Trophoblast cell (in vitro differentiated cells and primary cell): Measurements from ENCODE around the gene B3GALT2. TPM values are rescaled to one million over a fixed set of nuclear protein-coding genes. Genes with fewer than 3 reads are reported as not detected.
A peak's percentile ranks its signal among the peaks of the same experiment; 100 is the strongest.
"Not testable (repeated sequence)": the region's sequence is repeated elsewhere in the genome, so short reads cannot be mapped to it uniquely, and the experiment has no call there.

Experiments used
- DNase-seq, 2 donors: peaks; one replicate each; pipeline ENCODE4 v3.0.0-alpha.2; 2016
- H2AFZ ChIP-seq: 2 replicates; pipeline ENCODE4 v1.6.1; 2013; ENCODE audit warnings: low read length, moderate library complexity, mild to moderate bottlenecking; ENCODE audit not compliant: insufficient read depth, poor library complexity
- H2AK5ac ChIP-seq: 2 replicates; pipeline ENCODE4 v1.6.1; 2013; ENCODE audit warnings: mild to moderate bottlenecking, low read length
- H2BK120ac ChIP-seq: 2 replicates; pipeline ENCODE4 v1.6.1; 2013; ENCODE audit warnings: low read length, mild to moderate bottlenecking, moderate library complexity; ENCODE audit not compliant: insufficient read depth, poor library complexity
- H2BK12ac ChIP-seq: 2 replicates; pipeline ENCODE4 v1.6.1; 2013; ENCODE audit warnings: mild to moderate bottlenecking, low read length, moderate library complexity
- H2BK5ac ChIP-seq: 2 replicates; pipeline ENCODE4 v1.6.1; 2013; ENCODE audit warnings: low read length, low read depth, moderate library complexity, mild to moderate bottlenecking; ENCODE audit not compliant: poor library complexity
- H3K14ac ChIP-seq: 2 replicates; pipeline ENCODE4 v1.6.1; 2013; ENCODE audit warnings: mild to moderate bottlenecking, low read length
- H3K18ac ChIP-seq: 2 replicates; pipeline ENCODE4 v1.6.1; 2013; ENCODE audit warnings: mild to moderate bottlenecking, low read length
- H3K23ac ChIP-seq: 2 replicates; pipeline ENCODE4 v1.6.1; 2013; ENCODE audit warnings: low read length
- H3K27ac ChIP-seq: 2 replicates; pipeline ENCODE4 v1.5.1; 2013; ENCODE audit warnings: low read depth, mild to moderate bottlenecking, inconsistent platforms, low read length, moderate library complexity
- H3K27me3 ChIP-seq: 2 replicates; pipeline ENCODE4 v1.6.1; 2013; ENCODE audit warnings: inconsistent platforms, mild to moderate bottlenecking, low read length, moderate library complexity; ENCODE audit not compliant: insufficient read depth
- H3K36me3 ChIP-seq, 2 experiments: 1 replicate in 1 of 2; 2 replicates in 1 of 2; pipeline ENCODE4 v1.6.1; 2013; ENCODE audit warnings: low read length in 2 of 2, mild to moderate bottlenecking in 2 of 2, moderate library complexity in 1 of 2; ENCODE audit not compliant: insufficient read depth in 2 of 2, control insufficient read depth in 1 of 2
- H3K4ac ChIP-seq: 2 replicates; pipeline ENCODE4 v1.6.1; 2013; ENCODE audit warnings: low read depth, mild to moderate bottlenecking, low read length, moderate library complexity
- H3K4me1 ChIP-seq, 2 experiments: 1 replicate in 1 of 2; 2 replicates in 1 of 2; pipeline ENCODE4 v1.6.1; 2013; ENCODE audit warnings: low read length in 2 of 2, mild to moderate bottlenecking in 2 of 2, moderate library complexity in 1 of 2; ENCODE audit not compliant: insufficient read depth in 2 of 2, control insufficient read depth in 1 of 2
- H3K4me2 ChIP-seq: 2 replicates; pipeline ENCODE4 v1.6.1; 2013; ENCODE audit warnings: inconsistent platforms, mild to moderate bottlenecking, low read length, moderate library complexity
- H3K4me3 ChIP-seq: 2 replicates; pipeline ENCODE4 v1.5.1; 2013; ENCODE audit warnings: mild to moderate bottlenecking, low read depth, low read length, inconsistent platforms
- H3K79me1 ChIP-seq: one replicate; pipeline ENCODE4 v1.6.1; 2013; ENCODE audit warnings: low read length
- H3K79me2 ChIP-seq: 2 replicates; pipeline ENCODE4 v1.6.1; 2013; ENCODE audit warnings: low read length, mild to moderate bottlenecking; ENCODE audit not compliant: control insufficient read depth, insufficient read depth, poor library complexity
- H3K9ac ChIP-seq: 2 replicates; pipeline ENCODE4 v1.6.1; 2013; ENCODE audit warnings: mild to moderate bottlenecking, low read length
- H3K9me3 ChIP-seq: 2 replicates; pipeline ENCODE4 v1.6.1; 2013; ENCODE audit warnings: low read depth, mild to moderate bottlenecking, control low read depth, inconsistent platforms, low read length; ENCODE audit not compliant: insufficient read depth
- H4K12ac ChIP-seq: 2 replicates; pipeline ENCODE4 v1.6.1; 2013; ENCODE audit warnings: low read depth, mild to moderate bottlenecking, low read length, moderate library complexity
- H4K8ac ChIP-seq: 2 replicates; pipeline ENCODE4 v1.6.1; 2013; ENCODE audit warnings: low read depth, mild to moderate bottlenecking, low read length, moderate library complexity
- H4K91ac ChIP-seq: one replicate; pipeline ENCODE4 v1.6.1; 2013; ENCODE audit warnings: low read depth, mild to moderate bottlenecking, low read length, moderate library complexity
- WGBS: extraction: QIAGEN DNeasy Blood & Tissue Kit; methylation state at CpG from one replicate; pipeline ENCODE4 v1.1.7; 2013; ENCODE audit warnings: missing lambda C conversion rate; ENCODE audit not compliant: insufficient read length, insufficient coverage; ENCODE audit errors: extremely low coverage; 5-methylcytosine and 5-hydroxymethylcytosine counted together
- polyA plus RNA-seq: library from polyadenylated mRNA; stranded (reverse); fragments of 200-250 nt; gene quantifications from 2 replicates; pipeline ENCODE4 v1.2.3, GENCODE V29; 2013

B3GALT2 gene, protein sequence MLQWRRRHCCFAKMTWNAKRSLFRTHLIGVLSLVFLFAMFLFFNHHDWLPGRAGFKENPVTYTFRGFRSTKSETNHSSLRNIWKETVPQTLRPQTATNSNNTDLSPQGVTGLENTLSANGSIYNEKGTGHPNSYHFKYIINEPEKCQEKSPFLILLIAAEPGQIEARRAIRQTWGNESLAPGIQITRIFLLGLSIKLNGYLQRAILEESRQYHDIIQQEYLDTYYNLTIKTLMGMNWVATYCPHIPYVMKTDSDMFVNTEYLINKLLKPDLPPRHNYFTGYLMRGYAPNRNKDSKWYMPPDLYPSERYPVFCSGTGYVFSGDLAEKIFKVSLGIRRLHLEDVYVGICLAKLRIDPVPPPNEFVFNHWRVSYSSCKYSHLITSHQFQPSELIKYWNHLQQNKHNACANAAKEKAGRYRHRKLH
- 0.01 TPM in 1 of 2 replicates, not detected in the other for polyA plus RNA-seq

GRCh38 chr1:193185901-193186731 lies at the start of gene B3GALT2:
B3GALT2 (minus strand) TSS chr1:193186613; CDS start chr1:193181562, 5,051 bp downstream.
- Histone ChIP-seq H3K18ac (no peak within 1 kb of the TSS), H3K9me3 (no peaks in the 10 kb centered on the region), H3K4me1 (peaks cover 0 to 4% of the 10 kb centered on the region in 2 experiments)

GRCh38 chr1:193234530-193234929 lies 48.1 kb upstream of the B3GALT2 start:
- H3K27ac ChIP-seq = no peak overlapping the region
- no peak overlapping the region for H2BK5ac ChIP-seq
- no peaks in the 10 kb centered on the region for H3K79me2 ChIP-seq
- no peak overlapping the region for H2BK120ac ChIP-seq
- H2AFZ ChIP-seq = no peak overlapping the region
- H3K4me1 ChIP-seq = no peaks in the 10 kb centered on the region
- H3K14ac ChIP-seq = no peak overlapping the region
- H3K9ac ChIP-seq = no peak overlapping the region
- H3K4me3 ChIP-seq = no peak overlapping the region
- H4K91ac ChIP-seq = no peak overlapping the region
- H2BK12ac ChIP-seq = no peak overlapping the region
- DNase-seq = no peak
- no peak overlapping the region for H3K4me2 ChIP-seq
- H4K12ac ChIP-seq = no peak overlapping the region
- H2AK5ac ChIP-seq = no peak overlapping the region
- H3K27me3 ChIP-seq = no peaks in the 10 kb centered on the region
- WGBS = no CpG with 5 or more reads among the region's 1 CpG
- no peaks in the 10 kb centered on the region for H3K79me1 ChIP-seq
- H4K8ac ChIP-seq = no peak overlapping the region
- H3K23ac ChIP-seq = no peak overlapping the region
- peaks cover 2 to 4% of the 10 kb centered on the region in 2 experiments for H3K36me3 ChIP-seq
- H3K9me3 ChIP-seq = no peaks in the 10 kb centered on the region
- no peak overlapping the region for H3K4ac ChIP-seq
- H3K18ac ChIP-seq = no peak overlapping the region

More at GRCh38 chr1:193185901-193186731, at the start of gene B3GALT2:
- Histone ChIP-seq H3K4ac (no peak within 1 kb of the TSS), H3K79me2 (no peaks in the 10 kb centered on the region), H2AK5ac (no peak within 1 kb of the TSS), H4K91ac (no peak within 1 kb of the TSS), H3K14ac (no peak within 1 kb of the TSS), H3K23ac (no peak within 1 kb of the TSS), H2BK5ac (no peak within 1 kb of the TSS), H4K12ac (no peak within 1 kb of the TSS), H3K27me3 (no peaks in the 10 kb centered on the region), H3K4me3 (no peak within 1 kb of the TSS), H3K79me1 (no peaks in the 10 kb centered on the region), H2AFZ (no peak within 1 kb of the TSS), H4K8ac (no peak within 1 kb of the TSS), H2BK12ac (no peak within 1 kb of the TSS), H3K4me2 (no peak within 1 kb of the TSS), H2BK120ac (no peak within 1 kb of the TSS), H3K9ac (no peak within 1 kb of the TSS), H3K27ac (no peak within 1 kb of the TSS), H3K36me3 (no peaks in the 10 kb centered on the region)
- peak in 1 of 2 donors; percentile 51 for DNase-seq
- no CpG with 5 or more reads among the region's 13 CpGs for WGBS

DNA sequence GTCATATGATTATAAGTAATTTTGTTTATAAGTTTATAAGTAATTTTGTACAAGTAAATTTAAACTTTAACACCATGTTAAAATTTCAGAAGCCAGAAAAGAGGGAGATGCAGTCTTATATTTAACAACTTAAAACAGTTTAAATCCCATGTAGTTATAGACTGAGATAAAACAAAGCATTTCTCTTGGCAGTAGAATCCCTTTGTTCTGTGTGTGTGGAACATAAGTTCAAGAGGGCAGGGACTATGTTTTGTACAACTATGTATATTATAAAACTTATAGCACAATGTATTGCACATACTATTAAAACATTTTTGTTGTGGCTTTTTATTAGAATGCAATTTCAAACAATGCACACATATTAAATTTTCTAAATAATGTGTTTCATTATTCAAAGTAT lies 44.7 kb upstream of the B3GALT2 start:
- H3K36me3 ChIP-seq, H3K4me2 ChIP-seq, H3K4me3 ChIP-seq, H3K9ac ChIP-seq, H3K14ac ChIP-seq, H3K9me3 ChIP-seq, H2BK120ac ChIP-seq, H2BK5ac ChIP-seq, H3K18ac ChIP-seq, H4K12ac ChIP-seq, H3K4me1 ChIP-seq, DNase-seq, H3K79me2 ChIP-seq, H4K91ac ChIP-seq, H3K27me3 ChIP-seq, H2BK12ac ChIP-seq, H2AK5ac ChIP-seq, H3K4ac ChIP-seq, H3K27ac ChIP-seq, H3K79me1 ChIP-seq, H3K23ac ChIP-seq, H2AFZ ChIP-seq, H4K8ac ChIP-seq: not testable (repeated sequence)

DNA sequence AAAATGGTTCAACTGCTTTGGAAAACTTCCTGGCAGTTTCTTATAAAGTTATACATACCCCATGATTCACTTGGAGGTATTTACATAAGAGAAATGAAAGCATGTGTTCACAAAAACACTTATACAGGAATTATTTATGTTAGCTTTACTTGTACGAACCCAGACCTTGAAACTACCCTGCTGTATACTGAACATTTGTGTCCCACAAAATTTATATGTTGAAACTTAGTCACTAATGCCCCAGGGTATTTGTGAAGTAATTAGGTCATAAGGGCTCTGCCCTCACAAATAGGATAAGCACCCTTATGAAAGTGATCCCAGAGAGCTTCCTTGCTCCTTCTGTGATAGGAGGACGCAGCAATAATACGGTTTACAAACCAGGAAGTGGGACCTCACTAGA lies 42.7 kb upstream of the B3GALT2 start:
- Histone ChIP-seq H2BK5ac (no peak overlapping the region), H3K4me3 (no peak overlapping the region), H4K12ac (no peak overlapping the region)

More for the DNA sequence above, 42.7 kb upstream of the B3GALT2 start:
- no peak overlapping the region for H3K4me2 ChIP-seq
- H3K79me1 ChIP-seq = no peaks in the 10 kb centered on the region
- no peak overlapping the region for H2BK12ac ChIP-seq
- H2AK5ac ChIP-seq = no peak overlapping the region
- H2BK120ac ChIP-seq = no peak overlapping the region
- H3K14ac ChIP-seq = no peak overlapping the region
- H3K9me3 ChIP-seq = no peaks in the 10 kb centered on the region
- no peaks in the 10 kb centered on the region for H3K79me2 ChIP-seq
- no peak overlapping the region for H3K4ac ChIP-seq
- no peak overlapping the region for H4K91ac ChIP-seq
- no peak overlapping the region for H3K27ac ChIP-seq
- H3K9ac ChIP-seq = no peak overlapping the region
- H2AFZ ChIP-seq = no peak overlapping the region
- no peaks in the 10 kb centered on the region for H3K27me3 ChIP-seq
- H3K23ac ChIP-seq = no peak overlapping the region
- peak; percentile 59 to 84 for DNase-seq
- peaks cover 0 to 2% of the 10 kb centered on the region in 2 experiments for H3K36me3 ChIP-seq
- H3K18ac ChIP-seq = no peak overlapping the region
- H3K4me1 ChIP-seq = no peaks in the 10 kb centered on the region
- no CpG with 5 or more reads among the region's 3 CpGs for WGBS
- H4K8ac ChIP-seq = no peak overlapping the region
